K562 (cell line): ENCODE data around the gene GUCA2B. TPM values are rescaled to one million over a fixed set of nuclear protein-coding genes. Genes with fewer than 3 reads are reported as not detected.

Experiments
- ATAC-seq: fragments of 200-7000 bp; cut with Tn5 transposase; 3 replicates; pipeline ENCODE4 v1.9.1; 2020; ENCODE audit warnings: moderate library complexity
- BruUV-seq: library from RNA; stranded (reverse); fragments of 400-500 nt; replicated peaks from 2 replicates; lab custom pipeline; 2021; lab: Mats Ljungman, UMichigan
- CTCF ChIA-PET: fragments of 300-600 bp; formaldehyde crosslinking; extraction: SDS; loops from one replicate; lab custom pipeline; 2021; ENCODE audit warnings: low intra/inter-chr PET ratio; lab: Yijun Ruan, JAX
- POLR2A ChIA-PET: fragments of 300-600, 350-650 bp; sonication (Branson Sonifier 250); formaldehyde crosslinking; extraction: SDS; loops from one replicate; lab custom pipeline; 2021; ENCODE audit warnings: antibody characterized with exemption, inconsistent platforms; lab: Yijun Ruan, JAX
- DNase-seq, 4 experiments: peaks; one replicate each; pipeline versions ENCODE4 v3.0.0 to v3.0.0-alpha.2; 2011 to 2018; ENCODE audit warnings: low spot score in 3 of 4, mixed read lengths in 3 of 4; ENCODE audit errors: extremely low read depth in 1 of 4
- FAIRE-seq: peaks from 2 replicates; lab custom pipeline; 2011; peaks lifted over from hg19 to GRCh38; lab: Jason Lieb, UNC
- H2AFZ ChIP-seq: 2 replicates; pipeline ENCODE4 v1.6.0; 2011; ENCODE audit warnings: low read depth, low read length, control low read depth, inconsistent platforms
- H3K27ac ChIP-seq: fragments of 200-600 bp; 3 replicates; pipeline ENCODE4 v1.8.0; 2011; ENCODE audit warnings: low read depth, mild to moderate bottlenecking, control low read depth, inconsistent platforms, low read length, moderate library complexity, mixed read lengths; ENCODE audit errors: extremely low read depth
- H3K27me3 ChIP-seq, 2 experiments: fragments of 300-600 bp in 1 of 2; 2 replicates in 1 of 2; 3 replicates in 1 of 2; pipeline versions ENCODE4 v1.6.0 to v1.8.0; 2011; ENCODE audit warnings: inconsistent platforms in 2 of 2, low read length in 2 of 2, mild to moderate bottlenecking in 1 of 2, mixed read lengths in 1 of 2, moderate library complexity in 1 of 2; ENCODE audit not compliant: control insufficient read depth in 2 of 2, insufficient read depth in 2 of 2
- H3K36me3 ChIP-seq: fragments of 300-600 bp; 3 replicates; pipeline ENCODE4 v1.8.0; 2011; ENCODE audit warnings: mild to moderate bottlenecking, low read length, inconsistent platforms; ENCODE audit not compliant: control insufficient read depth, insufficient read depth
- H3K4me1 ChIP-seq, 2 experiments: fragments of 200-600 bp in 1 of 2; replicated peaks in 1 of 2; 2 replicates in 1 of 2; 3 replicates in 1 of 2; pipeline versions ENCODE4 v1.5.1 to v1.8.0; 2011; ENCODE audit warnings: inconsistent platforms in 2 of 2, low read length in 2 of 2, mild to moderate bottlenecking in 1 of 2, mixed read lengths in 1 of 2, moderate library complexity in 1 of 2; ENCODE audit not compliant: control insufficient read depth in 2 of 2, insufficient read depth in 2 of 2
- H3K4me2 ChIP-seq: 2 replicates; pipeline ENCODE4 v1.6.1; 2011; ENCODE audit warnings: low read length, control low read depth, inconsistent platforms, mixed read lengths; ENCODE audit not compliant: insufficient read depth
- H3K4me3 ChIP-seq: fragments of 200-600 bp; sonication (generic), shearing (Covaris generic); 2 replicates; pipeline ENCODE4 v1.5.1; 2016; ENCODE audit warnings: control low read depth, inconsistent platforms
- H3K79me2 ChIP-seq: fragments of 200-600 bp; 3 replicates; pipeline ENCODE4 v1.8.0; 2011; ENCODE audit warnings: low read length, inconsistent platforms; ENCODE audit not compliant: control insufficient read depth, insufficient read depth
- H3K9ac ChIP-seq, 2 experiments: 2 replicates each; pipeline versions ENCODE4 v1.6.0 to v1.6.1; 2011; ENCODE audit warnings: low read depth in 2 of 2, low read length in 2 of 2, control low read depth in 1 of 2, inconsistent platforms in 1 of 2, mild to moderate bottlenecking in 1 of 2, mixed read lengths in 1 of 2; ENCODE audit not compliant: insufficient read depth in 1 of 2
- H3K9me1 ChIP-seq: one replicate; pipeline ENCODE4 v1.6.0; 2011; ENCODE audit warnings: inconsistent platforms, mild to moderate bottlenecking, low read length, moderate library complexity; ENCODE audit not compliant: control insufficient read depth, insufficient read depth
- H3K9me3 ChIP-seq: replicated peaks from 2 replicates; pipeline ENCODE4 v1.5.1; 2011; ENCODE audit warnings: low read depth, low read length, inconsistent platforms; ENCODE audit not compliant: control insufficient read depth, insufficient read depth
- H4K20me1 ChIP-seq: replicated peaks from 2 replicates; pipeline ENCODE4 v1.6.1; 2011; ENCODE audit warnings: low read length, inconsistent platforms, mixed read lengths; ENCODE audit not compliant: control insufficient read depth, insufficient read depth
- POU5F1 ChIP-seq: fragments of 150-350 bp; IDR thresholded peaks from 2 replicates; pipeline ENCODE4 v1.6.1; 2014; ENCODE audit warnings: borderline replicate concordance, low read length, low read depth, mild to moderate bottlenecking; ENCODE audit not compliant: partially characterized antibody
- RBFOX2 ChIP-seq: fragments of 200-400 bp; formaldehyde crosslinking; IDR thresholded peaks from 2 replicates; pipeline ENCODE4 v1.6.1; 2017; ENCODE audit warnings: low read depth, mild to moderate bottlenecking, low read length, moderate library complexity
- SMARCE1 ChIP-seq: fragments of 450-650 bp; IDR thresholded peaks from 2 replicates; pipeline ENCODE4 v1.7.1; 2016; ENCODE audit warnings: mild to moderate bottlenecking
- STAG1 ChIP-seq: sonication (generic); formaldehyde crosslinking; IDR thresholded peaks from 2 replicates; pipeline ENCODE4 v1.5.0; 2020; ENCODE audit warnings: missing genetic modification reagents, borderline replicate concordance
- ZBED1 ChIP-seq: IDR thresholded peaks from 2 replicates; pipeline ENCODE4 v1.6.1; 2014
- ZNF277 ChIP-seq: fragments of 250-450 bp; sonication (Bioruptor Pico); IDR thresholded peaks from 2 replicates; pipeline ENCODE4 v1.8.0; 2022; ENCODE audit warnings: inconsistent platforms, mild to moderate bottlenecking, moderate library complexity, borderline replicate concordance
- WGBS: fragments of 100-300 bp; shearing (Covaris generic); methylation state at CpG from one replicate; pipeline ENCODE4 v1.1.6; 2016; ENCODE audit warnings: low coverage, mixed read lengths; ENCODE audit not compliant: insufficient coverage; ENCODE audit errors: missing lambda C conversion rate; 5-methylcytosine and 5-hydroxymethylcytosine counted together
- in situ Hi-C: fragments of 300-500 bp; cut with MboI; formaldehyde crosslinking; loops from 4 replicates; pipeline ENCODE4 v1.15.0; 2018; ENCODE audit warnings: inconsistent platforms, mixed read lengths
- intact Hi-C: fragments of 100-400 bp; cut with micrococcal nuclease; formaldehyde crosslinking; loops from 2 replicates; pipeline ENCODE4 v1.14.2; 2022
- polyA plus RNA-seq, 8 experiments: library from polyadenylated mRNA; depleted of rRNA in 4 of 8; stranded (reverse) in 5 of 8; unstranded in 3 of 8; fragments of >200 nt; fragmentation: Nextera tagmentation in 2 of 8; fragmentation: Illumina TruSeq in 1 of 8; extraction: Ambion mirVana in 2 of 8; extraction: Trizol in 1 of 8; gene quantifications; 2 replicates each; pipeline versions ENCODE4 v1.2.1 to v1.2.3, GENCODE V29; 2011 to 2014; ENCODE audit warnings: inconsistent platforms in 1 of 8, missing spikeins in 1 of 8
- total RNA-seq, 7 experiments: library from RNA; depleted of rRNA in 6 of 7; stranded (reverse); fragments of >200 nt in 6 of 7; fragmentation: Illumina TruSeq in 2 of 7; extraction: Trizol in 2 of 7; gene quantifications; 2 replicates each; pipeline versions ENCODE4 v1.2.1 to v1.2.3, GENCODE V29; 2011 to 2021; ENCODE audit warnings: low replicate concordance in 1 of 7
- TF ChIP-seq, protein P1 (sequence below), 2 experiments: fragments of 450-650 bp in 1 of 2; sonication (generic) in 1 of 2; formaldehyde crosslinking in 1 of 2; IDR thresholded peaks; 2 replicates each; pipeline versions ENCODE4 v1.7.1 to v1.9.0; 2016 to 2022; ENCODE audit warnings: inconsistent platforms in 1 of 2, mild to moderate bottlenecking in 1 of 2, missing genetic modification reagents in 1 of 2

The GUCA2B gene
- total and polyA plus RNA-seq, 9 of the 15 experiments (the other 6 are each of a cell fraction or from before 2014, with no cell fraction given): not detected

DNA sequence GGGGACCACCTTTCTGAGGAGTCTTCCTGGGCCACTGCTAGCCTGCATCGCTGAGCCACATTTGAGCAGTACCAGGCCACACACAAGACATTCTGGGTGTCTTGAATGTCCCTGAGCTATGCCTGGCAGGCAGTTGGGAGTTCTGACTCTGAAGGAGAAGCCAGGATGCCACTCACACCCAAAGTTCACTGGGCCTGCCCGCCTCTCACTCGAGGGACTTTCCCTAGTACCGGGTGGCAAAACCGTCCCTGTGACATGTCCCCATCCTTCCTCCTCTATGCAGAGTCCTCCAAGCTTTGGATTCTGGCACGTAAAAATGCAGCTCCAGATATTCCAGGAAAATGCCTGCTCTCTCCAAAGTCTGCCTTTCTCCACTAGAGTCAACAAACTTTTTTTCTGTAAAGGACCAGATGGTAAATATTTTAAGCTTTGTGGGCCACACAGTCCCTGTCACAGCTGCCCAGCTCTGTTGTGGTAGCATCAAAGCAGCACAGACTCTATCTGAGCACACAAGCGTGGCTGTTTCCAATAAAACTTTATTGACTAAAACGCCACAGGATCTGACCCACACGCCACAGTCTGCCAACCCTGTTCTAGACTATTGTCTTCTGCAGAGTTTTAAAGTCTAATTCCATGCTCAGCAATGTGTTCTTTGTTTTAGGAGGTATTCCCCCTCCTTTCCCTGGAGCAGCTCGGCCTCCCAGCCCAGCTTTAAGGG, 19.2 kb upstream of the GUCA2B start:
- H2AFZ ChIP-seq: no peak overlapping the region
- no peaks in the 10 kb centered on the region for H3K9me1 ChIP-seq
- no peak overlapping the region for H3K4me2 ChIP-seq
- H3K36me3 ChIP-seq: no peaks in the 10 kb centered on the region
- peaks cover 24 to 46% of the 10 kb centered on the region in 2 experiments; a peak in 4 of 5 replicates for H3K27me3 ChIP-seq
- H3K9ac ChIP-seq: no peak overlapping the region
- intact Hi-C loops: loop anchor here (10.0 kb wide), 1 partner anchor 319 kb away; no protein-coding TSS in a partner anchor
- H3K27ac ChIP-seq: no peak overlapping the region
- ChIA-PET POLR2A (interaction anchor here (0.5 to 0.7 kb wide), 2 partner anchors 273 to 388 kb away, joined by 3 read pairs; no protein-coding TSS in a partner anchor), CTCF (no interaction called here)
- no peaks in the 10 kb centered on the region for H3K9me3 ChIP-seq
- H3K4me1 ChIP-seq: no peaks in the 10 kb centered on the region
- H3K79me2 ChIP-seq: no peaks in the 10 kb centered on the region
- no peaks in the 10 kb centered on the region for H4K20me1 ChIP-seq
- no peak overlapping the region for H3K4me3 ChIP-seq
- no peak for TF ChIP-seq SMARCE1
- TF ChIP-seq POU5F1: no peak
- no peak for TF ChIP-seq ZNF277 (CRISPR knock-in tag)
- TF ChIP-seq, protein P1, sequence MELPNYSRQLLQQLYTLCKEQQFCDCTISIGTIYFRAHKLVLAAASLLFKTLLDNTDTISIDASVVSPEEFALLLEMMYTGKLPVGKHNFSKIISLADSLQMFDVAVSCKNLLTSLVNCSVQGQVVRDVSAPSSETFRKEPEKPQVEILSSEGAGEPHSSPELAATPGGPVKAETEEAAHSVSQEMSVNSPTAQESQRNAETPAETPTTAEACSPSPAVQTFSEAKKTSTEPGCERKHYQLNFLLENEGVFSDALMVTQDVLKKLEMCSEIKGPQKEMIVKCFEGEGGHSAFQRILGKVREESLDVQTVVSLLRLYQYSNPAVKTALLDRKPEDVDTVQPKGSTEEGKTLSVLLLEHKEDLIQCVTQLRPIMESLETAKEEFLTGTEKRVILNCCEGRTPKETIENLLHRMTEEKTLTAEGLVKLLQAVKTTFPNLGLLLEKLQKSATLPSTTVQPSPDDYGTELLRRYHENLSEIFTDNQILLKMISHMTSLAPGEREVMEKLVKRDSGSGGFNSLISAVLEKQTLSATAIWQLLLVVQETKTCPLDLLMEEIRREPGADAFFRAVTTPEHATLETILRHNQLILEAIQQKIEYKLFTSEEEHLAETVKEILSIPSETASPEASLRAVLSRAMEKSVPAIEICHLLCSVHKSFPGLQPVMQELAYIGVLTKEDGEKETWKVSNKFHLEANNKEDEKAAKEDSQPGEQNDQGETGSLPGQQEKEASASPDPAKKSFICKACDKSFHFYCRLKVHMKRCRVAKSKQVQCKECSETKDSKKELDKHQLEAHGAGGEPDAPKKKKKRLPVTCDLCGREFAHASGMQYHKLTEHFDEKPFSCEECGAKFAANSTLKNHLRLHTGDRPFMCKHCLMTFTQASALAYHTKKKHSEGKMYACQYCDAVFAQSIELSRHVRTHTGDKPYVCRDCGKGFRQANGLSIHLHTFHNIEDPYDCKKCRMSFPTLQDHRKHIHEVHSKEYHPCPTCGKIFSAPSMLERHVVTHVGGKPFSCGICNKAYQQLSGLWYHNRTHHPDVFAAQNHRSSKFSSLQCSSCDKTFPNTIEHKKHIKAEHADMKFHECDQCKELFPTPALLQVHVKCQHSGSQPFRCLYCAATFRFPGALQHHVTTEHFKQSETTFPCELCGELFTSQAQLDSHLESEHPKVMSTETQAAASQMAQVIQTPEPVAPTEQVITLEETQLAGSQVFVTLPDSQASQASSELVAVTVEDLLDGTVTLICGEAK (IDR thresholded peaks at IDR 0.05): peak; percentile 84
- TF ChIP-seq, protein P1 (CRISPR knock-in tag; IDR thresholded peaks at IDR 0.05): peak; percentile 68
- no peak for TF ChIP-seq ZBED1
- no peak for TF ChIP-seq STAG1
- TF ChIP-seq RBFOX2: no peak
- in situ Hi-C loops: loop anchor here (25.0 kb wide), 1 partner anchor 322 kb away; no protein-coding TSS in a partner anchor
- no peak for FAIRE-seq
- DNase-seq: no peak
- no peak for ATAC-seq
- BruUV-seq: no TSS peak
- WGBS: under 1% methylated on average over 10 of the region's 10 CpGs
